WI38 (cell line): ENCODE data around the gene SHC3.

Experiments
- H3K4me3 ChIP-seq: 2 replicates; pipeline ENCODE4 v1.5.1; 2011; ENCODE audit warnings: low read depth, mild to moderate bottlenecking, control low read depth, low read length
- CTCF ChIP-seq: IDR thresholded peaks from 2 replicates; pipeline ENCODE4 v1.5.1; 2012; ENCODE audit warnings: low read depth, mild to moderate bottlenecking, control low read depth, low read length

SHC3 gene

GRCh38 chr9:89093201-89093975 is 85.2 kb downstream of the SHC3 start:
- no peak for TF ChIP-seq CTCF
- no peak overlapping the region for H3K4me3 ChIP-seq

GRCh38 chr9:89089176-89089575 is 89.4 kb downstream of the SHC3 start:
- no peak for TF ChIP-seq CTCF

GRCh38 chr9:89083626-89084025 is 95.0 kb downstream of the SHC3 start:
- TF ChIP-seq CTCF, result no peak
- H3K4me3 ChIP-seq, result no peak overlapping the region

More at GRCh38 chr9:89089176-89089575, 89.4 kb downstream of the SHC3 start:
- H3K4me3 ChIP-seq, result no peak overlapping the region

DNA sequence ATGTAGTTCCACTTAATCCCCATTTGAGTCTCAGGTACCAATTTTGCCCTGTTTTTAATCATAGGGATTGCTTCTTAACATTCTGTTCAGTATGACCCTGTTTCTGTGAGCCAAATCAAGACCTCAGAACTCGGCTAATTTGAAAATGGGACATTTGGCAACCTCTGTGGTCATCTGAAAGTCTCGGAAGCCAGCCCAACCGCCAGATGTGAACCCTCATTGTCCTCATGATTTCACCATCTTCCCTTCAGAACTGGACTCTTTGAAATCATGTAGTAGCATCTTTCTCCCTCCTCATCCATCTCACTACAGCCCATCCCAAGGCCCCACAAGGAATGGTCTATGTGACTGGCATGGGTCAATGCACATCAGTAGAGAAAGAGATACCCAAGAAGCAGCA is 98.4 kb downstream of the SHC3 start:
- H3K4me3 ChIP-seq, result no peak overlapping the region
- TF ChIP-seq CTCF, result no peak

- H3K4me3 ChIP-seq, result no peak overlapping the region
- TF ChIP-seq CTCF, result no peak
Observed at GRCh38 chr9:89079391-89079790, 99.2 kb downstream of the SHC3 start.

DNA sequence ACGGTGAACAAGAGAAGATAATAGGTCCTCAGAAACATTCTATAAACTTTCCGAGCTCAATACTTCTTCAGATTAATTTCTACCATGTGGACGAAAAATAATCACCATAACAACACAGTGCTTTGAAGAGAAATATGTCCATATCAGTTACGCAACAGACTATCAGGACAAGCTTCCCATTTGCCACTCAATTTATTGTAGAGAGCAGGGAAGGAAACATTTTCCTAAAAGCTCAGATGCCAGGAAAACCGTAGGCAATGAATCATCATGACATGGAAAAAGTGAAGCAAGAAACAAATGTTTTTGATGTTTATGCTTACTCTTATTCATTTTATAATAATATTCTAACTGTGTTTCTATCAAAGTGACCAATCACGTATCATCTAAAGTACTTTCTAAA is 99.8 kb downstream of the SHC3 start:
- H3K4me3 ChIP-seq, result no peak overlapping the region
- no peak for TF ChIP-seq CTCF

GRCh38 chr9:89078421-89078820 is 100.2 kb downstream of the SHC3 start:
- TF ChIP-seq CTCF, result no peak
- H3K4me3 ChIP-seq, result no peak overlapping the region
